Measurements from ENCODE around the gene ARHGAP40. TPM values are rescaled to one million over a fixed set of nuclear protein-coding genes. Genes with fewer than 3 reads are reported as not detected.
A peak's percentile ranks its signal among the peaks of the same experiment; 100 is the strongest.

Gene ARHGAP40
- total RNA-seq: not detected in 2 replicates
- not detected for polyA plus RNA-seq (2012)

GRCh38 chr20:38601216-38602184 is at the start of gene ARHGAP40:
Gene ARHGAP40, plus strand, starts transcription at chr20:38601809.
- no peak for DNase-seq (ENCODE audit: low read depth)

- DNase-seq (ENCODE audit: low read depth): no peak
Observed at GRCh38 chr20:38554986-38555385, 46.6 kb upstream of the ARHGAP40 start.

- DNase-seq (ENCODE audit: low read depth): no peak
Observed at GRCh38 chr20:38555395-38555794, 46.2 kb upstream of the ARHGAP40 start.

DNA sequence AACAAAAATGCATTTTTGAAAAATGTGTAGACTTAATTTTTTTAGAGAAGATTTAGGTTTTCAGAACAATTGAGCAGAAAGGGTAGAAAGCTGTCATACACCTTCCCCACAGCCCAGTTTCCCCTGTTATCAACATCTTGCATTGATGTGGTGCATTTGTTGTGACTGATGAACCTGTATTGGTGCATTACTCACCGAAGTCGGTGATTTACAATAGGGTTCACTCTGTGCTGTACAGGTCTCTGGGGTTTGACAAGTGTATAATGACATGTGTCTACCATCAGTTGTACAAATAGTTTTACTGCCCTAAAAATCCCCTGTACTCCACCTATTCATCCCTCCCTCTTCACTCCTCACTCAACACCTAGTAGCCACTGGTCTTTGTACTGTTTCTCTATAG is 44.4 kb upstream of the ARHGAP40 start:
- DNase-seq (ENCODE audit: low read depth): no peak

DNA sequence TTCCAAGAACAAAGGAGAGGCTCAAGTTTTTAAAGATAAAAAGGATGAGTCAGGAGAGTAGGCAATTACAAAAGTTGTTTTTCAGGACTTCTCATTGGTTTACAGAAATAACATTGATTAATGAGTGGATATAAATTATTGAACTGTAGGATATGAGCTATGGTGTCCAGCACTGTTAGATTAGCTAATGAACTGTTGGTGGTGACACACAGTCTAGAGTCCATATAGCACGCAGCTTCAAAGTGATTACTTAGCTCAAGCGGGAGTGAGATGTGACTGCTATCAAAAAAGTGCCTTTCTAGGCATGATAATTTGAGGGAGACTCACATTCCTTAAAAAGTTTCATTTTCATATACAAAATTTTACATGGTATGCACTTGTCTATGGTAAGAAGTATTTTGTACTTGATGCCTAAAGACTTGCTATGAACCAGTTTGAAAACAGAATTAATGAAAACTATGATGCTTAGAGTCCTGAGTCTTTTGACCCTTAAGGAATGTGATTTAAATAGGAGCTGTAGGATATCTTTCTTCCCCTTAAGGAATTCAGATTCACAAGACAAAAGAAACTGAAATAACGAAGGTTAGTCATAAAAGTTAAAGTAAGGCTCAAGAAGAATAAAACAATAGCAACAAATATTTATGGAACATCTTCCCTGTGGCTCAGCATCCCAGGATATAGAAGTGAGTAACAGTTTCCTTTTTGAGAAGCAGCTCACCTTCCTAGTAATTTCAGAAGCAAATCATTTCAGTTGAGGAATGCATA is 42.8 kb upstream of the ARHGAP40 start:
- DNase-seq (ENCODE audit: low read depth): no peak

- DNase-seq (ENCODE audit: low read depth): no peak
Observed at GRCh38 chr20:38559764-38560163, 41.8 kb upstream of the ARHGAP40 start.

- no peak for DNase-seq (ENCODE audit: low read depth)
Observed at GRCh38 chr20:38563802-38564431, 37.7 kb upstream of the ARHGAP40 start.

DNA sequence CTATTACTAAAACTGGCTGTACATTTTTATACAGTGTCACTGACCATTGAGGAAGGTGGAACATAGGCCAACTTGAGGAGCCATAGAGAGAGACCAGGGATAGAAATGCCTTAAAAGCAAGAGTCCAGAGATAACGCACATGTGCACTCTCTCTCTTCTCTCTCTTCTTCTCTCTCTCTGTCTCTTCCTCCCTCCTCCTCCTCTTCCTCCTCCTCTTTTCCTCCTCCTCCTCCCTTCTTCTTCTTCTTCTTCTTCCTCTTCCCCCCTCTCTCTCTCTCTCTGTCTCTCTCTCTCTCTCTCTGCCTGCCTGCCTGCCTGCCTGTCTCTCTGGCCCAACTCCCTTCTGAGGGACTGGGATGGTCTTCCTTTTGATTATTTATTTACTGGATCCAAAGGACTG is 36.9 kb upstream of the ARHGAP40 start:
- no peak for DNase-seq (ENCODE audit: low read depth)

- no peak for DNase-seq (ENCODE audit: low read depth)
Observed at GRCh38 chr20:38566036-38566598, 35.5 kb upstream of the ARHGAP40 start.

GRCh38 chr20:38569747-38570525 is 31.7 kb upstream of the ARHGAP40 start:
- no peak for DNase-seq (ENCODE audit: low read depth)

- DNase-seq (ENCODE audit: low read depth): peak; percentile 84
Observed at GRCh38 chr20:38573413-38573812, 28.2 kb upstream of the ARHGAP40 start.

DNA sequence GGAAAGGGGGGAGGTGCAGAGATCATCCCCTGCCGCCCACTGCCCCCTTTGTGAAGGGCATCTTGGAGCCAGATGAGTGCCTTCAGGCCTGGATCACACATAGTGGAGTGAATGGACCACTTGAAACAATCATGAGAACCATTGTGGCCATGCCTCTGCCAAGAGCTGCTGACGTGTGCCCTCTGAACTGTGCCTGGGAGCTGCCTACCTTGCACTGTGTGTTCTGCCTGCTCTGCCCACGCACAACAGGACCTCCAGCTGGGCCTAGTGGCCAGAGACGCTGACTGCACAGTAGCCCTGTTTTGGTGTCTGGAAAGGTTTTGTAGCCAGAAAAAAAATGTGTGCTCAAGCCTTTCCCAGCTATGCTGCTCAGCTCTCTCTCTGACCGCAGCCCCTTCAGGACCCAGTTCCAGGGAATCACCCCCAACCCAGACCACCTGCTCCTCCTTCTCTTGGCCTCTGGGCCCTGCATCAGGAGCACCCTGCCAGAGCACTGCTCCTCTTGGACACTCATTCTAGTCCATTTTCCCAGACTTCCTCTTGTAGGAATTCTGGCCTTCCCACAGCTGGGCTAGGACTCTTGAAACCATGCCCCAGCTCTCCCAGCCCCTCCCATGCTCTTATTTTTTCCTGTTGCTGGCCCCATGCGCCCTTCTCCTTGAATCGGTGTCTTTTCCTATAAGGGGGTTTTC is 22.2 kb upstream of the ARHGAP40 start:
- DNase-seq (ENCODE audit: low read depth): no peak

- no peak for DNase-seq (ENCODE audit: low read depth)
Observed at GRCh38 chr20:38579921-38580320, 21.7 kb upstream of the ARHGAP40 start.

- peak; percentile 52 for DNase-seq (ENCODE audit: low read depth)
Observed at GRCh38 chr20:38581013-38581412, 20.6 kb upstream of the ARHGAP40 start, which contains the start of gene ADIG. Gene ADIG, plus strand, starts transcription at chr20:38581197. Its CDS starts 54 bp downstream, at chr20:38581251.

GRCh38 chr20:38581830-38582358 is 19.7 kb upstream of the ARHGAP40 start:
- no peak for DNase-seq (ENCODE audit: low read depth)

- DNase-seq (ENCODE audit: low read depth): no peak
Observed at GRCh38 chr20:38583306-38583705, 18.3 kb upstream of the ARHGAP40 start.

GRCh38 chr20:38584099-38584763 is 17.4 kb upstream of the ARHGAP40 start:
- DNase-seq (ENCODE audit: low read depth): no peak

DNA sequence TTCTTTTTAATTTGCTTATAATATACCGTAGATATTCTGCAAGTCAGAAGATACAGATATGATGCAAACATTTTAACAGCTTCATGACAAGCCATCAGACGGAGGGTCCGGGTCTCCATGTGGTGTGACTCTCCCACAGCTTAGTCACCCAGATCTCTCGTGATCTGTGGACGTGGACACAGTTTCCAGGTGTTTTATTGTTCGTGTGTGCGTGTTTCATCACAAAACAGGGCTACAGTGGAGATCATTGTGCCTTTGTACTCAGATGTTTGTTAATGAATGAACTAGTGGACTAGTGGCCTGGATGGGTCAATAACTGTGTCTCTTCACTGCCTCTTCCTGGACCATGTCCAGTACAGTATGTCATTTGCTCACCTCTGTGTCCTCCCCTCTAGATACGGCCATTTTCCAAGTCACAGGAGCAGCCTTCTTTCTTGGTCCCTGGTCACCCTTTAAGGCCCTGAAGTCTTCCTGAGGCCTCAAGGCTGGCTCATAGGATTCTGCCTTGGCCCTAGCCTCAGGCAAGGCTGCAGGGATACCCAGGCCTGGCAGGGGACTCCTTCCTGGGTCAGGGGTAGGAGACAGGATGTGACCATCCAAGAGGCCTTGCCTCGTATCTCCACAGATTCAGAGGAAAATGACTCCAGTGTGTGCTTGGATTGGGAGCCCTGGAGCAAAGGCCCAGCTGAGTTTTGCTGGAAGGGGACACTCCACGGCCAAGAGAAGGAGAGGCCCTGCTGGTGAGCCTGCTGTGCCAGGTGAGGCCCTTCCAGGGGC is 16.0 kb upstream of the ARHGAP40 start:
- DNase-seq (ENCODE audit: low read depth): no peak
